Sigmoid colon (tissue), 7 donors: ENCODE measurements around the gene RASSF6. TPM values are rescaled to one million over a fixed set of nuclear protein-coding genes. Genes with fewer than 3 reads are reported as not detected.

ENCODE experiments used
- DNase-seq: peaks from one replicate; pipeline ENCODE4 v3.0.0-alpha.2; 2019
- H3K27ac ChIP-seq, 4 donors: fragments of 200-600 bp; sonication (generic); one replicate each; pipeline ENCODE4 v1.5.1; 2016 to 2019; ENCODE audit warnings: mild to moderate bottlenecking in 1 of 4
- H3K27me3 ChIP-seq, 3 donors: fragments of 200-600 bp; sonication (generic); one replicate each; pipeline ENCODE4 v1.5.1; 2019; ENCODE audit warnings: mild to moderate bottlenecking in 1 of 3
- H3K36me3 ChIP-seq, 4 donors: fragments of 200-600 bp; sonication (generic); one replicate each; pipeline ENCODE4 v1.5.1; 2016 to 2019
- H3K4me1 ChIP-seq, 4 donors: fragments of 200-600 bp; sonication (generic); one replicate each; pipeline ENCODE4 v1.5.1; 2017 to 2019
- H3K4me3 ChIP-seq, 4 donors: fragments of 200-600 bp; sonication (generic); one replicate each; pipeline ENCODE4 v1.5.1; 2017 to 2019; ENCODE audit warnings: mild to moderate bottlenecking in 2 of 4, moderate library complexity in 1 of 4
- H3K9me3 ChIP-seq, 4 donors: fragments of 200-600 bp in 3 of 4; sonication (generic) in 3 of 4; one replicate each; pipeline versions ENCODE4 v1.5.1 to v1.6.1; 2013 to 2019
- CTCF ChIP-seq, 4 experiments: fragments of 450-650 bp in 3 of 4; fragments of 200-600 bp in 1 of 4; IDR thresholded peaks; one replicate each; pipeline ENCODE4 v1.5.1; 2016 to 2019; ENCODE audit warnings: antibody characterized with exemption in 4 of 4, mild to moderate bottlenecking in 3 of 4, moderate library complexity in 2 of 4
- EP300 ChIP-seq, 4 donors: sonication (generic); formaldehyde crosslinking; IDR thresholded peaks; one replicate each; pipeline ENCODE4 v1.6.1; 2017; ENCODE audit warnings: antibody characterized with exemption in 4 of 4
- POLR2A ChIP-seq, 2 donors: fragments of 450-650 bp; IDR thresholded peaks; one replicate each; pipeline ENCODE4 v1.6.1; 2016; ENCODE audit warnings: antibody characterized with exemption in 2 of 2, mild to moderate bottlenecking in 2 of 2, moderate library complexity in 2 of 2
- POLR2AphosphoS5 ChIP-seq, 4 donors: sonication (generic); formaldehyde crosslinking; IDR thresholded peaks; one replicate each; pipeline ENCODE4 v1.6.1; 2017; ENCODE audit warnings: antibody characterized with exemption in 4 of 4
- WGBS, 2 donors: extraction: QIAGEN DNeasy Blood & Tissue Kit; methylation state at CpG; one replicate each; pipeline ENCODE4 v1.1.7; 2013; 5-methylcytosine and 5-hydroxymethylcytosine counted together
- intact Hi-C: fragments of 100-400 bp; cut with DNase I; formaldehyde crosslinking; loops from one replicate; pipeline ENCODE4 v1.15.1; 2023
- polyA plus RNA-seq, 3 donors: library from polyadenylated mRNA; stranded (reverse); fragments of 200-250 nt; gene quantifications; one replicate each; pipeline ENCODE4 v1.2.3, GENCODE V29; 2013
- total RNA-seq, 4 donors: library from RNA; depleted of rRNA; stranded (reverse); fragments of >200 nt; gene quantifications; one replicate each; pipeline ENCODE4 v1.1.0, GENCODE V29; 2016
- donor health status: healthy with polysubstance abuse.
- donor health status: Bipolar disorder and iron deficiency.
- donor health status: healthy.

Gene RASSF6
- total and polyA plus RNA-seq, 7 donors = under 0.01 to 30.1 (median 3.5) TPM; not detected in 1

- 92 to 93% methylated on average over 1 of the region's 1 CpG for WGBS, 2 donors
- TF ChIP-seq EP300 (IDR thresholded peaks at IDR 0.05) = no peak
- TF ChIP-seq CTCF (IDR thresholded peaks at IDR 0.05) = no peak
- no peak for TF ChIP-seq POLR2AphosphoS5 (IDR thresholded peaks at IDR 0.05)
- no peak for TF ChIP-seq POLR2A (IDR thresholded peaks at IDR 0.05)
- intact Hi-C loops = loop anchor here (5.0 kb wide), 2 partner anchors 68 to 258 kb away; no protein-coding TSS in a partner anchor
These were observed 44.2 kb upstream of the RASSF6 start for GRCh38 chr4:73664470-73664869.

GRCh38 chr4:73663576-73663975 lies 43.3 kb upstream of the RASSF6 start:
- Histone ChIP-seq H3K27me3 (no peaks in the 10 kb centered on the region), H3K27ac (no peak overlapping the region), H3K9me3 (no peaks in the 10 kb centered on the region), H3K4me3 (no peak overlapping the region), H3K36me3 (no peaks in the 10 kb centered on the region), H3K4me1 (peaks cover 0 to 5% (median under 1%) of the 10 kb centered on the region in 4 donors)
- TF ChIP-seq EP300 (IDR thresholded peaks at IDR 0.05) = no peak
- no peak for TF ChIP-seq CTCF (IDR thresholded peaks at IDR 0.05)
- TF ChIP-seq POLR2A (IDR thresholded peaks at IDR 0.05) = no peak
- TF ChIP-seq POLR2AphosphoS5 (IDR thresholded peaks at IDR 0.05) = no peak
- intact Hi-C loops = loop anchor here (2.0 to 5.0 kb wide), 3 partner anchors 69 to 471 kb away; no protein-coding TSS in a partner anchor
- DNase-seq = no peak

More at GRCh38 chr4:73664470-73664869, 44.2 kb upstream of the RASSF6 start:
- Histone ChIP-seq H3K4me1 (peaks cover 0 to 14% (median 5%) of the 10 kb centered on the region in 4 donors), H3K36me3 (no peaks in the 10 kb centered on the region), H3K27me3 (no peaks in the 10 kb centered on the region), H3K9me3 (no peaks in the 10 kb centered on the region), H3K27ac (no peak overlapping the region), H3K4me3 (no peak overlapping the region)
- no peak for DNase-seq

- H3K4me3 ChIP-seq = no peak overlapping the region
- no peaks in the 10 kb centered on the region for H3K27me3 ChIP-seq
- H3K36me3 ChIP-seq = no peaks in the 10 kb centered on the region
- no peaks in the 10 kb centered on the region for H3K9me3 ChIP-seq
- no peak overlapping the region for H3K27ac ChIP-seq
- intact Hi-C loops = loop anchor here (2.0 to 5.0 kb wide), 3 partner anchors 69 to 472 kb away; no protein-coding TSS in a partner anchor
- DNase-seq = no peak
- no peaks in the 10 kb centered on the region for H3K4me1 ChIP-seq
- 20 to 27% methylated on average over 6 of the region's 6 CpGs for WGBS, 2 donors
- TF ChIP-seq CTCF (IDR thresholded peaks at IDR 0.05) = peak in 3 of 4 experiments; percentile 43 to 55 (median 48)
- no peak for TF ChIP-seq POLR2AphosphoS5 (IDR thresholded peaks at IDR 0.05)
These were observed 42.7 kb upstream of the RASSF6 start for GRCh38 chr4:73662709-73663546.

GRCh38 chr4:73661646-73662119 lies 41.4 kb upstream of the RASSF6 start:
- Histone ChIP-seq H3K27me3 (no peaks in the 10 kb centered on the region), H3K4me3 (no peak overlapping the region), H3K27ac (no peak overlapping the region), H3K36me3 (no peaks in the 10 kb centered on the region), H3K9me3 (no peaks in the 10 kb centered on the region), H3K4me1 (no peaks in the 10 kb centered on the region)
- TF ChIP-seq POLR2A (IDR thresholded peaks at IDR 0.05) = no peak
- no peak for TF ChIP-seq CTCF (IDR thresholded peaks at IDR 0.05)
- no peak for TF ChIP-seq EP300 (IDR thresholded peaks at IDR 0.05)
- no peak for TF ChIP-seq POLR2AphosphoS5 (IDR thresholded peaks at IDR 0.05)
- 52 to 81% methylated on average over 2 of the region's 2 CpGs for WGBS, 2 donors
- no peak for DNase-seq
- intact Hi-C loops = loop anchor here (2.0 to 5.0 kb wide), 3 partner anchors 71 to 473 kb away; no protein-coding TSS in a partner anchor
